ENCODE measurements around the gene COL6A1.
"Not testable (repeated sequence)": the region's sequence is repeated elsewhere in the genome, so short reads cannot be mapped to it uniquely, and the experiment has no call there.

The COL6A1 gene

GRCh38 chr21:46033410-46034400 is 52.1 kb downstream of the COL6A1 start:
- no peak for DNase-seq

GRCh38 chr21:46035809-46036695 is 54.5 kb downstream of the COL6A1 start:
- no peak for DNase-seq

- DNase-seq, result no peak
Observed at GRCh38 chr21:46036696-46037330, 55.2 kb downstream of the COL6A1 start.

- no peak for DNase-seq
Observed at GRCh38 chr21:46037331-46038325, 56.1 kb downstream of the COL6A1 start.

GRCh38 chr21:46038341-46038829 is 56.8 kb downstream of the COL6A1 start:
- DNase-seq, result no peak

- DNase-seq, result no peak
Observed at GRCh38 chr21:46038871-46039397, 57.4 kb downstream of the COL6A1 start.

- DNase-seq, result no peak
Observed at GRCh38 chr21:46039891-46040660, 58.5 kb downstream of the COL6A1 start.

GRCh38 chr21:46040707-46041106 is 59.1 kb downstream of the COL6A1 start:
- DNase-seq, result no peak

- no peak for DNase-seq
Observed at GRCh38 chr21:46041183-46041582, 59.6 kb downstream of the COL6A1 start.

GRCh38 chr21:46045154-46045553 is 63.6 kb downstream of the COL6A1 start:
- DNase-seq, result no peak

- DNase-seq, result no peak
Observed at GRCh38 chr21:46046471-46046870, 64.9 kb downstream of the COL6A1 start.

- DNase-seq, result not testable (repeated sequence)
Observed at GRCh38 chr21:46046906-46047305, 65.3 kb downstream of the COL6A1 start.

GRCh38 chr21:46048926-46049889 is 67.6 kb downstream of the COL6A1 start:
- DNase-seq, result no peak

GRCh38 chr21:46049890-46050667 is 68.5 kb downstream of the COL6A1 start:
- no peak for DNase-seq

- no peak for DNase-seq
Observed at GRCh38 chr21:46050668-46051378, 69.3 kb downstream of the COL6A1 start.

GRCh38 chr21:46051379-46051770 is 69.8 kb downstream of the COL6A1 start:
- DNase-seq, result no peak

GRCh38 chr21:46051821-46052675 is 70.5 kb downstream of the COL6A1 start:
- no peak for DNase-seq
